Trophoblast cell (in vitro differentiated cells and primary cell): Measurements from ENCODE around the gene B4GALNT3.
A peak's percentile ranks its signal among the peaks of the same experiment; 100 is the strongest.

Experiments
- DNase-seq, 2 donors: peaks; one replicate each; pipeline ENCODE4 v3.0.0-alpha.2; 2016
- H2AFZ ChIP-seq: 2 replicates; pipeline ENCODE4 v1.6.1; 2013; ENCODE audit warnings: low read length, moderate library complexity, mild to moderate bottlenecking; ENCODE audit not compliant: insufficient read depth, poor library complexity
- H2AK5ac ChIP-seq: 2 replicates; pipeline ENCODE4 v1.6.1; 2013; ENCODE audit warnings: mild to moderate bottlenecking, low read length
- H2BK120ac ChIP-seq: 2 replicates; pipeline ENCODE4 v1.6.1; 2013; ENCODE audit warnings: low read length, mild to moderate bottlenecking, moderate library complexity; ENCODE audit not compliant: insufficient read depth, poor library complexity
- H2BK12ac ChIP-seq: 2 replicates; pipeline ENCODE4 v1.6.1; 2013; ENCODE audit warnings: mild to moderate bottlenecking, low read length, moderate library complexity
- H2BK5ac ChIP-seq: 2 replicates; pipeline ENCODE4 v1.6.1; 2013; ENCODE audit warnings: low read length, low read depth, moderate library complexity, mild to moderate bottlenecking; ENCODE audit not compliant: poor library complexity
- H3K14ac ChIP-seq: 2 replicates; pipeline ENCODE4 v1.6.1; 2013; ENCODE audit warnings: mild to moderate bottlenecking, low read length
- H3K18ac ChIP-seq: 2 replicates; pipeline ENCODE4 v1.6.1; 2013; ENCODE audit warnings: mild to moderate bottlenecking, low read length
- H3K23ac ChIP-seq: 2 replicates; pipeline ENCODE4 v1.6.1; 2013; ENCODE audit warnings: low read length
- H3K27ac ChIP-seq: 2 replicates; pipeline ENCODE4 v1.5.1; 2013; ENCODE audit warnings: low read depth, mild to moderate bottlenecking, inconsistent platforms, low read length, moderate library complexity
- H3K27me3 ChIP-seq: 2 replicates; pipeline ENCODE4 v1.6.1; 2013; ENCODE audit warnings: inconsistent platforms, mild to moderate bottlenecking, low read length, moderate library complexity; ENCODE audit not compliant: insufficient read depth
- H3K36me3 ChIP-seq, 2 experiments: 1 replicate in 1 of 2; 2 replicates in 1 of 2; pipeline ENCODE4 v1.6.1; 2013; ENCODE audit warnings: low read length in 2 of 2, mild to moderate bottlenecking in 2 of 2, moderate library complexity in 1 of 2; ENCODE audit not compliant: insufficient read depth in 2 of 2, control insufficient read depth in 1 of 2
- H3K4ac ChIP-seq: 2 replicates; pipeline ENCODE4 v1.6.1; 2013; ENCODE audit warnings: low read depth, mild to moderate bottlenecking, low read length, moderate library complexity
- H3K4me1 ChIP-seq, 2 experiments: 1 replicate in 1 of 2; 2 replicates in 1 of 2; pipeline ENCODE4 v1.6.1; 2013; ENCODE audit warnings: low read length in 2 of 2, mild to moderate bottlenecking in 2 of 2, moderate library complexity in 1 of 2; ENCODE audit not compliant: insufficient read depth in 2 of 2, control insufficient read depth in 1 of 2
- H3K4me2 ChIP-seq: 2 replicates; pipeline ENCODE4 v1.6.1; 2013; ENCODE audit warnings: inconsistent platforms, mild to moderate bottlenecking, low read length, moderate library complexity
- H3K4me3 ChIP-seq: 2 replicates; pipeline ENCODE4 v1.5.1; 2013; ENCODE audit warnings: mild to moderate bottlenecking, low read depth, low read length, inconsistent platforms
- H3K79me1 ChIP-seq: one replicate; pipeline ENCODE4 v1.6.1; 2013; ENCODE audit warnings: low read length
- H3K79me2 ChIP-seq: 2 replicates; pipeline ENCODE4 v1.6.1; 2013; ENCODE audit warnings: low read length, mild to moderate bottlenecking; ENCODE audit not compliant: control insufficient read depth, insufficient read depth, poor library complexity
- H3K9ac ChIP-seq: 2 replicates; pipeline ENCODE4 v1.6.1; 2013; ENCODE audit warnings: mild to moderate bottlenecking, low read length
- H3K9me3 ChIP-seq: 2 replicates; pipeline ENCODE4 v1.6.1; 2013; ENCODE audit warnings: low read depth, mild to moderate bottlenecking, control low read depth, inconsistent platforms, low read length; ENCODE audit not compliant: insufficient read depth
- H4K12ac ChIP-seq: 2 replicates; pipeline ENCODE4 v1.6.1; 2013; ENCODE audit warnings: low read depth, mild to moderate bottlenecking, low read length, moderate library complexity
- H4K8ac ChIP-seq: 2 replicates; pipeline ENCODE4 v1.6.1; 2013; ENCODE audit warnings: low read depth, mild to moderate bottlenecking, low read length, moderate library complexity
- H4K91ac ChIP-seq: one replicate; pipeline ENCODE4 v1.6.1; 2013; ENCODE audit warnings: low read depth, mild to moderate bottlenecking, low read length, moderate library complexity
- WGBS: extraction: QIAGEN DNeasy Blood & Tissue Kit; methylation state at CpG from one replicate; pipeline ENCODE4 v1.1.7; 2013; ENCODE audit warnings: missing lambda C conversion rate; ENCODE audit not compliant: insufficient read length, insufficient coverage; ENCODE audit errors: extremely low coverage; 5-methylcytosine and 5-hydroxymethylcytosine counted together

The B4GALNT3 gene

DNA sequence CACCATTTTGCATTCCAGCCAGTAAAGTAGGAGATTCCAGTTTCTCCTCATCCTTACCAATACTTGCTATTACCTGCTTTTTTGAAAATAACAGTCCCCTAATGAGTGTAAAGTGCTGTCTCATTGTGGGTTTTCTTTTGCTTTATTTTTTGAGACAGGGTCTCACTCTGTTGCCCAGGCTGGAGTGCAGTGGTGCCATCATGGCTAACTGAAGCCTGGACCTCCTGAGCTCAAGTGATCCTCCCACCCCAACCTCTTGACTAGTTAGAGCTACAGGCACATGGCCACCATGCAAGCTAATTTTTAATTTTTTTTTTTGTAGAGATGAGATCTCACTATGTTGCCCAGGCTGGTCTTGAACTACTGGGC lies 142.9 kb downstream of the B4GALNT3 start:
- no peak overlapping the region for H2BK5ac ChIP-seq
- no peak overlapping the region for H3K14ac ChIP-seq
- H2BK12ac ChIP-seq: no peak overlapping the region
- H3K27me3 ChIP-seq: no peaks in the 10 kb centered on the region
- H3K4ac ChIP-seq: no peak overlapping the region
- H2AK5ac ChIP-seq: no peak overlapping the region
- peaks cover 0 to 2% of the 10 kb centered on the region in 2 experiments for H3K4me1 ChIP-seq
- H4K12ac ChIP-seq: no peak overlapping the region
- H4K91ac ChIP-seq: no peak overlapping the region
- DNase-seq: no peak
- H3K4me2 ChIP-seq: no peak overlapping the region
- no peak overlapping the region for H3K4me3 ChIP-seq
- H3K18ac ChIP-seq: no peak overlapping the region
- H3K9ac ChIP-seq: no peak overlapping the region
- H3K79me2 ChIP-seq: no peaks in the 10 kb centered on the region
- peaks cover 2% of the 10 kb centered on the region for H3K9me3 ChIP-seq
- no peak overlapping the region for H3K23ac ChIP-seq
- H2AFZ ChIP-seq: no peak overlapping the region
- no peak overlapping the region for H2BK120ac ChIP-seq
- no peaks in the 10 kb centered on the region for H3K79me1 ChIP-seq
- H3K27ac ChIP-seq: no peak overlapping the region
- H3K36me3 ChIP-seq: no peaks in the 10 kb centered on the region
- no peak overlapping the region for H4K8ac ChIP-seq

DNA sequence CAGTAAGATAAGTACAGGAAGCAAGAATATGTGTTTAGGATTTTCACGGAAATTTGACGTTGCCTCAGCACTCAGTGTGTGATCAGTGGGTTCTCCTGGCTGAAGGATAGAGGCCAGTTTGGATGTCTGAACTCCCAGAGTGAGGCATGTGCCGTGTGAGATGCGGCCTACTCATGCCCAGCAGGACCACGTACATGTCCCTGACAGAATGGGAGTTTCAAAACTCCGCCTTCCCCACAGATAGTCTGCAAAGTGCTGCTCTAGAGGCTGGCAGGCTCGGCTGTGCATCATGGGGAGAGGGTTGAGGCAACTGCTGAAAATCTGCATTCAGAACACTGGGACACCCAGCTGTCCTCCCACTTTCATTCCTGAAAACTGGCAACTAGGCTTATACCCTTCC lies 145.2 kb downstream of the B4GALNT3 start:
- no peak overlapping the region for H2BK5ac ChIP-seq
- H3K79me2 ChIP-seq: no peaks in the 10 kb centered on the region
- H2AFZ ChIP-seq: no peak overlapping the region
- no peak overlapping the region for H3K4ac ChIP-seq
- no peak overlapping the region for H3K27ac ChIP-seq
- no peak overlapping the region for H3K14ac ChIP-seq
- no peak overlapping the region for H3K23ac ChIP-seq
- no peaks in the 10 kb centered on the region for H3K36me3 ChIP-seq
- H3K18ac ChIP-seq: no peak overlapping the region
- peaks cover under 1 to 4% of the 10 kb centered on the region in 2 experiments for H3K4me1 ChIP-seq
- no peak overlapping the region for H3K4me2 ChIP-seq
- H2AK5ac ChIP-seq: no peak overlapping the region
- no peaks in the 10 kb centered on the region for H3K27me3 ChIP-seq
- no peak overlapping the region for H2BK12ac ChIP-seq
- no peak overlapping the region for H3K4me3 ChIP-seq
- H3K9ac ChIP-seq: no peak overlapping the region
- H3K9me3 ChIP-seq: no peaks in the 10 kb centered on the region
- no CpG with 5 or more reads among the region's 7 CpGs for WGBS
- no peak overlapping the region for H4K91ac ChIP-seq
- no peak overlapping the region for H2BK120ac ChIP-seq
- H3K79me1 ChIP-seq: no peaks in the 10 kb centered on the region
- DNase-seq: no peak
- H4K12ac ChIP-seq: no peak overlapping the region
- H4K8ac ChIP-seq: no peak overlapping the region

- H3K36me3 ChIP-seq: no peaks in the 10 kb centered on the region
- no peak overlapping the region for H3K27ac ChIP-seq
- peaks cover 5 to 9% of the 10 kb centered on the region in 2 experiments for H3K4me1 ChIP-seq
- no peak overlapping the region for H4K91ac ChIP-seq
- H3K4me2 ChIP-seq: no peak overlapping the region
- no peak overlapping the region for H2BK120ac ChIP-seq
- H4K8ac ChIP-seq: no peak overlapping the region
- H2BK12ac ChIP-seq: no peak overlapping the region
- DNase-seq: peak; percentile 62 to 77
- no peak overlapping the region for H3K4me3 ChIP-seq
- no peak overlapping the region for H3K4ac ChIP-seq
- H3K23ac ChIP-seq: no peak overlapping the region
- no peak overlapping the region for H3K14ac ChIP-seq
- H3K79me1 ChIP-seq: no peaks in the 10 kb centered on the region
- no peaks in the 10 kb centered on the region for H3K27me3 ChIP-seq
- no peak overlapping the region for H3K18ac ChIP-seq
- no peak overlapping the region for H3K9ac ChIP-seq
- no peak overlapping the region for H4K12ac ChIP-seq
- no peak overlapping the region for H2AK5ac ChIP-seq
- no peak overlapping the region for H2BK5ac ChIP-seq
- no peaks in the 10 kb centered on the region for H3K79me2 ChIP-seq
- no CpG with 5 or more reads among the region's 5 CpGs for WGBS
- no peak overlapping the region for H2AFZ ChIP-seq
- H3K9me3 ChIP-seq: no peaks in the 10 kb centered on the region
These were observed 147.8 kb downstream of the B4GALNT3 start for GRCh38 chr12:607541-608001.

DNA sequence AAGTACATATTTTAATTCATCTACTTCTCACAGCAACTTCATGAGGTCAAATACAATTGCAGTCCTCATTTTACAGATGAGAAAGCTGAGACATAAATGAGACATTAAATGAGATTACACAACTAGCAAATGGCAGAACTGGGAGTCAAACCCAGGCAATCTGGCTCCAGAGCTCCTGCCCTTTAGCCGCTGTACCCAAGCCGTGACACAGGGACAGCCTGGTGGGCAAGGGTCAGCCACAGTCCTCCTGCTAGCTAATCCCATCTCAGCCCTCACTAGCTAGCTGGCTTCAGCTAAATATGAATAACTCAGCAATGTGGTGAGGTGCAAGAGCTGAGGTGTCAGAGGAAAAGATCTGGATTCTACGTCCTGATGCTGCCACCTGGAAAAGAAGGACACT lies 148.7 kb downstream of the B4GALNT3 start:
- no peaks in the 10 kb centered on the region for H3K9me3 ChIP-seq
- no peak overlapping the region for H4K91ac ChIP-seq
- no peak overlapping the region for H3K4me3 ChIP-seq
- H3K27ac ChIP-seq: no peak overlapping the region
- H2BK12ac ChIP-seq: no peak overlapping the region
- no peak overlapping the region for H2AFZ ChIP-seq
- H3K18ac ChIP-seq: no peak overlapping the region
- H3K4me2 ChIP-seq: no peak overlapping the region
- H4K8ac ChIP-seq: no peak overlapping the region
- no peak overlapping the region for H2BK120ac ChIP-seq
- no peak overlapping the region for H2AK5ac ChIP-seq
- H3K14ac ChIP-seq: no peak overlapping the region
- DNase-seq: no peak
- H3K27me3 ChIP-seq: no peaks in the 10 kb centered on the region
- no peak overlapping the region for H3K4ac ChIP-seq
- no peak overlapping the region for H4K12ac ChIP-seq
- H3K36me3 ChIP-seq: no peaks in the 10 kb centered on the region
- H3K23ac ChIP-seq: no peak overlapping the region
- H3K79me1 ChIP-seq: no peaks in the 10 kb centered on the region
- H3K4me1 ChIP-seq: peaks cover 5 to 9% of the 10 kb centered on the region in 2 experiments
- H2BK5ac ChIP-seq: no peak overlapping the region
- H3K79me2 ChIP-seq: no peaks in the 10 kb centered on the region
- H3K9ac ChIP-seq: no peak overlapping the region
- WGBS: no CpG with 5 or more reads among the region's 3 CpGs
